H9 (cell line): Measurements from ENCODE around the gene AHDC1. TPM values are rescaled to one million over a fixed set of nuclear protein-coding genes. Genes with fewer than 3 reads are reported as not detected.

Source experiments
- DNase-seq: peaks from one replicate; pipeline ENCODE4 v3.0.0-alpha.2; 2017
- H2AFZ ChIP-seq: one replicate; pipeline ENCODE4 v1.6.1; 2013; ENCODE audit warnings: mild to moderate bottlenecking, low read length, control low read depth, moderate library complexity
- H2AK5ac ChIP-seq: 2 replicates; pipeline ENCODE4 v1.6.1; 2013; ENCODE audit warnings: low read length, control low read depth, mixed read lengths; ENCODE audit not compliant: insufficient read length
- H2BK120ac ChIP-seq: one replicate; pipeline ENCODE4 v1.6.1; 2013; ENCODE audit warnings: low read depth, mild to moderate bottlenecking, low read length, control low read depth, inconsistent platforms; ENCODE audit not compliant: poor library complexity, severe bottlenecking
- H2BK12ac ChIP-seq: 2 replicates; pipeline ENCODE4 v1.6.1; 2013; ENCODE audit warnings: low read length, control low read depth, mixed read lengths, low read depth; ENCODE audit not compliant: insufficient read length
- H2BK15ac ChIP-seq: 2 replicates; pipeline ENCODE4 v1.6.1; 2013; ENCODE audit warnings: low read depth, low read length, control low read depth
- H2BK20ac ChIP-seq: one replicate; pipeline ENCODE4 v1.6.1; 2013; ENCODE audit warnings: low read depth, mild to moderate bottlenecking, low read length, control low read depth, inconsistent platforms; ENCODE audit not compliant: poor library complexity, severe bottlenecking
- H2BK5ac ChIP-seq: 2 replicates; pipeline ENCODE4 v1.6.1; 2013; ENCODE audit warnings: low read length, control low read depth, mixed read lengths; ENCODE audit not compliant: insufficient read length
- H3K14ac ChIP-seq: 2 replicates; pipeline ENCODE4 v1.6.1; 2013; ENCODE audit warnings: low read length, control low read depth; ENCODE audit not compliant: insufficient read depth
- H3K18ac ChIP-seq: 2 replicates; pipeline ENCODE4 v1.6.1; 2013; ENCODE audit warnings: low read depth, mild to moderate bottlenecking, mixed read lengths, low read length, control low read depth; ENCODE audit not compliant: insufficient read length
- H3K23ac ChIP-seq: 2 replicates; pipeline ENCODE4 v1.6.1; 2013; ENCODE audit warnings: low read length, control low read depth, mixed read lengths, low read depth; ENCODE audit not compliant: insufficient read length
- H3K23me2 ChIP-seq: 2 replicates; pipeline ENCODE4 v1.6.1; 2013; ENCODE audit warnings: low read depth, mild to moderate bottlenecking, mixed read lengths, low read length, control low read depth; ENCODE audit not compliant: insufficient read length, poor library complexity, severe bottlenecking
- H3K27ac ChIP-seq: 2 replicates; pipeline ENCODE4 v1.5.1; 2013; ENCODE audit warnings: low read length, control low read depth, mixed read lengths, low read depth; ENCODE audit not compliant: insufficient read length
- H3K27me3 ChIP-seq: 2 replicates; pipeline ENCODE4 v1.6.1; 2013; ENCODE audit warnings: low read length, control low read depth, inconsistent platforms; ENCODE audit not compliant: insufficient read depth
- H3K4ac ChIP-seq: 2 replicates; pipeline ENCODE4 v1.6.1; 2013; ENCODE audit warnings: low read depth, mild to moderate bottlenecking, control low read depth, inconsistent platforms, low read length, moderate library complexity
- H3K4me1 ChIP-seq: 2 replicates; pipeline ENCODE4 v1.6.1; 2013; ENCODE audit warnings: low read length, control low read depth, inconsistent platforms; ENCODE audit not compliant: insufficient read depth
- H3K4me2 ChIP-seq: 2 replicates; pipeline ENCODE4 v1.6.1; 2013; ENCODE audit warnings: low read length, control low read depth, mixed read lengths; ENCODE audit not compliant: insufficient read length, insufficient read depth
- H3K56ac ChIP-seq: 2 replicates; pipeline ENCODE4 v1.6.1; 2013; ENCODE audit warnings: low read depth, mild to moderate bottlenecking, mixed read lengths, low read length, control low read depth; ENCODE audit not compliant: insufficient read length
- H3K79me1 ChIP-seq: 2 replicates; pipeline ENCODE4 v1.6.1; 2013; ENCODE audit warnings: low read depth, mild to moderate bottlenecking, moderate library complexity, low read length, control low read depth, inconsistent platforms; ENCODE audit not compliant: insufficient read depth, poor library complexity, severe bottlenecking
- H3K79me2 ChIP-seq: 2 replicates; pipeline ENCODE4 v1.6.1; 2013; ENCODE audit warnings: low read length, control low read depth, inconsistent platforms; ENCODE audit not compliant: insufficient read depth
- H3K9ac ChIP-seq: 2 replicates; pipeline ENCODE4 v1.6.1; 2013; ENCODE audit warnings: low read length, control low read depth, mixed read lengths; ENCODE audit not compliant: insufficient read length; ENCODE audit errors: extremely low read depth
- H3K9me3 ChIP-seq: one replicate; pipeline ENCODE4 v1.6.1; 2013; ENCODE audit warnings: low read depth, low read length, inconsistent platforms; ENCODE audit not compliant: control insufficient read depth
- H3T11ph ChIP-seq: one replicate; pipeline ENCODE4 v1.6.1; 2013; ENCODE audit warnings: mild to moderate bottlenecking, low read length, control low read depth, inconsistent platforms
- H4K20me1 ChIP-seq: one replicate; pipeline ENCODE4 v1.6.1; 2013; ENCODE audit not compliant: control insufficient read depth, insufficient read length, insufficient read depth
- H4K5ac ChIP-seq: 2 replicates; pipeline ENCODE4 v1.6.1; 2013; ENCODE audit warnings: low read depth, mild to moderate bottlenecking, mixed read lengths, low read length, control low read depth; ENCODE audit not compliant: insufficient read length
- H4K8ac ChIP-seq: replicated peaks from 2 replicates; pipeline ENCODE4 v1.6.1; 2013; ENCODE audit warnings: low read length, control low read depth, mixed read lengths, low read depth; ENCODE audit not compliant: insufficient read length
- H4K91ac ChIP-seq: 2 replicates; pipeline ENCODE4 v1.6.1; 2013; ENCODE audit warnings: low read depth, mild to moderate bottlenecking, moderate library complexity, mixed read lengths, low read length, control low read depth; ENCODE audit not compliant: insufficient read length
- H3K27ac Mint-ChIP-seq, 3 experiments: 2 replicates in 2 of 3; 3 replicates in 1 of 3; pipeline ENCODE4 v1.8.0; 2020 to 2021; ENCODE audit warnings: mixed read lengths in 3 of 3, mild to moderate bottlenecking in 1 of 3, moderate library complexity in 1 of 3
- H3K27me3 Mint-ChIP-seq: 2 replicates; pipeline ENCODE4 v1.8.0; 2021; ENCODE audit warnings: low read depth, mild to moderate bottlenecking, moderate library complexity, mixed read lengths
- H3K36me3 Mint-ChIP-seq, 3 experiments: 2 replicates in 2 of 3; 3 replicates in 1 of 3; pipeline ENCODE4 v1.8.0; 2020 to 2021; ENCODE audit warnings: low read depth in 3 of 3, mixed read lengths in 3 of 3; ENCODE audit not compliant: insufficient read depth in 1 of 3
- H3K4me1 Mint-ChIP-seq, 2 experiments: 2 replicates each; pipeline ENCODE4 v1.8.0; 2020; ENCODE audit warnings: mixed read lengths in 2 of 2
- H3K4me3 Mint-ChIP-seq, 2 experiments: 2 replicates in 1 of 2; 3 replicates in 1 of 2; pipeline ENCODE4 v1.8.0; 2020 to 2021; ENCODE audit warnings: mild to moderate bottlenecking in 2 of 2, mixed read lengths in 2 of 2, moderate library complexity in 1 of 2
- H3K9me3 Mint-ChIP-seq, 2 experiments: 2 replicates in 1 of 2; 3 replicates in 1 of 2; pipeline ENCODE4 v1.8.0; 2020; ENCODE audit warnings: mild to moderate bottlenecking in 2 of 2, mixed read lengths in 2 of 2, moderate library complexity in 1 of 2
- CTCF ChIP-seq: fragments of 200-600 bp; sonication (generic); conservative IDR thresholded peaks from 3 replicates; pipeline ENCODE4 v1.8.0; 2021; ENCODE audit warnings: antibody characterized with exemption, mild to moderate bottlenecking
- WGBS: extraction: QIAGEN DNeasy Blood & Tissue Kit; methylation state at CpG from one replicate; pipeline ENCODE4 v1.1.7; 2013; ENCODE audit warnings: missing lambda C conversion rate, low lambda C conversion rate, mixed read lengths; ENCODE audit not compliant: insufficient read length; ENCODE audit errors: extremely low coverage; 5-methylcytosine and 5-hydroxymethylcytosine counted together
- total RNA-seq: library from RNA; stranded (reverse); gene quantifications from 2 replicates; pipeline ENCODE4 v1.2.1, GENCODE V29; 2021

Gene AHDC1
- total RNA-seq, 1 experiment from 2014 or later: 29.4 TPM

GRCh38 chr1:27522432-27523336, 81.3 kb downstream of the AHDC1 start:
- H3K9me3 ChIP-seq: no peaks in the 10 kb centered on the region
- no peaks in the 10 kb centered on the region for H3K23me2 ChIP-seq
- peaks cover 4% of the 10 kb centered on the region; the same call in 1 of the 2 replicates for H3K27me3 Mint-ChIP-seq
- H4K91ac ChIP-seq: no peak overlapping the region
- peak overlapping the region; percentile 51 for H3K14ac ChIP-seq
- no peak overlapping the region for H3K23ac ChIP-seq
- no peak overlapping the region for H2AFZ ChIP-seq
- no peaks in the 10 kb centered on the region; a peak in 1 of 7 replicates for H3K36me3 Mint-ChIP-seq
- H3K4me3 Mint-ChIP-seq: no peak overlapping the region; a peak in 1 of 5 replicates
- no peak overlapping the region for H3K9ac ChIP-seq
- no peak overlapping the region for H2BK15ac ChIP-seq
- DNase-seq: no peak
- H4K20me1 ChIP-seq: no peaks in the 10 kb centered on the region
- no peak overlapping the region for H4K8ac ChIP-seq
- H3K4me1 ChIP-seq: peaks cover 12% of the 10 kb centered on the region
- H2BK20ac ChIP-seq: no peak overlapping the region
- no peaks in the 10 kb centered on the region; a peak in 2 of 5 replicates for H3K9me3 Mint-ChIP-seq
- no peak overlapping the region for H2AK5ac ChIP-seq
- H3K27ac Mint-ChIP-seq: peak overlapping the region in 1 of 3 experiments; percentile 22; a peak in 2 of 7 replicates
- H3T11ph ChIP-seq: no peak overlapping the region
- peak overlapping the region; percentile 11 for H2BK5ac ChIP-seq
- H3K4me1 Mint-ChIP-seq: peaks cover 58 to 68% of the 10 kb centered on the region in 2 experiments
- no peaks in the 10 kb centered on the region for H3K79me1 ChIP-seq
- no peak overlapping the region for H2BK12ac ChIP-seq
- no peak overlapping the region for H3K27ac ChIP-seq
- peak; percentile 60 for TF ChIP-seq CTCF
- H3K56ac ChIP-seq: no peak overlapping the region
- H3K79me2 ChIP-seq: no peaks in the 10 kb centered on the region
- H3K18ac ChIP-seq: peak overlapping the region; percentile 55
- H3K4me2 ChIP-seq: no peak overlapping the region
- no peak overlapping the region for H2BK120ac ChIP-seq
- no peak overlapping the region for H3K4ac ChIP-seq
- no CpG with 5 or more reads among the region's 31 CpGs for WGBS
- no peak overlapping the region for H4K5ac ChIP-seq
- H3K27me3 ChIP-seq: no peaks in the 10 kb centered on the region
